HPDE6-E6E7 (cell line): ENCODE results near the gene ERCC5.

Source experiments
- DNase-seq: peaks from one replicate; pipeline ENCODE4 v3.0.0; 2011; ENCODE audit warnings: missing footprints; ENCODE audit errors: extremely low spot score

The ERCC5 gene

GRCh38 chr13:102839462-102839861 is 6.4 kb upstream of the ERCC5 start:
- no peak for DNase-seq

DNA sequence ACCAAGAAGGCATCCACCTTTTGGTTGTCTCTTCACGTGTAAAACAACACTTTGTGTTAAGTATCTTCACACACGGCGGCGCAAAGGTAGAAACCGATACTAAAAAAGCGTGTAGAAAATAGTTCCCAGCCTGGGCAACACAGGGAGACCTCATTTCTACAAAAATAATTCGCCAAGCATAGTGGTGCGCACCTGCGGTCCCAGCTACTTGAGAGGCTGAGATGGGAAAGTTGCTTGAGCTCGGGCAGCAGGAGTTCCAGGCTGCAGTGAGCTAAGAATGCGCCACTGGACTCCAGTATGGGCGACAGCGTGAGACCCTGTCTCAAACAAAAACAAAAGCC is 573 bp upstream of the ERCC5 start:
- DNase-seq: no peak

GRCh38 chr13:102846261-102847015 is 606 bp downstream of the ERCC5 start:
- DNase-seq: peak; percentile 22

GRCh38 chr13:102847272-102848234 is 1.7 kb downstream of the ERCC5 start:
- DNase-seq: no peak

GRCh38 chr13:102848956-102849355 is 3.1 kb downstream of the ERCC5 start:
- no peak for DNase-seq

DNA sequence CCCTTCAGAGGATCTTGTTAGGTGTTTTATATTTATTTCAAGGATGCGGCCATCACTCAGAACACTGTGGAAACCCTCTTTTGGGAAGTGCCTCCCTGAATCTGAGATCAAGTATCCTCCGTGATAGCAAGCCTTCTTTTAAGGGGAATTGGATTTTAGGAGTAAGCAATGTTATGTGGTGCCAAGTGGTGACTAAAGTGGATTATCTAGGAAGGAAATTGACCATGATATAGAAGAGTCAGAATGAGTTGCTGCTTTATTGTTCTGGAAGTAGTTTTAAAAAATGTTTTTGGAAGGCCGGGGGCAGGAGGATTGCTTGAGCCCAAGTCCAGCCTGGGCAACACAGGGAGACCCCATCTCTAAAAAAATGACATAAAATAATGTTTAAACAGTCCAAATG is 6.7 kb downstream of the ERCC5 start:
- DNase-seq: no peak

DNA sequence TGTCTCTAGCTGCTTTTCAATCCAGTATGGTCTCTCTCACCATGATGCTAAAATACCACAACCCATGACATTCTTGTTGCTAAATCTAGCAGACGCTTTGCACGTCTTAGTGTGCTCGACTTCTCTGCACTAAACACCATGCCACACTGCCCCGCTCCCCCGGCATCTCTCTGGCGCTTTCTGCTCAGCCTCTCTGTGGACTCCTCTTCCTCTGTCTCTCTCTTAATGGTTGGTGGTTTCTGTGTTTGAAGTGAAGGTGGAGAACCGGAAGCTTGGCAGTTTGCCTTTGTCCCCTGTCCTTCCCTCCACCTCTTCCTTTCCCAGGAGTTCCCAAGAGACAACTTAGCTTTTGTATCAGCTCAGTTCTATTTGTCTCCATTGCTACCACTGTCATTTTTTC is 8.8 kb downstream of the ERCC5 start:
- DNase-seq: no peak

GRCh38 chr13:102856557-102856956 is 10.7 kb downstream of the ERCC5 start:
- DNase-seq: no peak

DNA sequence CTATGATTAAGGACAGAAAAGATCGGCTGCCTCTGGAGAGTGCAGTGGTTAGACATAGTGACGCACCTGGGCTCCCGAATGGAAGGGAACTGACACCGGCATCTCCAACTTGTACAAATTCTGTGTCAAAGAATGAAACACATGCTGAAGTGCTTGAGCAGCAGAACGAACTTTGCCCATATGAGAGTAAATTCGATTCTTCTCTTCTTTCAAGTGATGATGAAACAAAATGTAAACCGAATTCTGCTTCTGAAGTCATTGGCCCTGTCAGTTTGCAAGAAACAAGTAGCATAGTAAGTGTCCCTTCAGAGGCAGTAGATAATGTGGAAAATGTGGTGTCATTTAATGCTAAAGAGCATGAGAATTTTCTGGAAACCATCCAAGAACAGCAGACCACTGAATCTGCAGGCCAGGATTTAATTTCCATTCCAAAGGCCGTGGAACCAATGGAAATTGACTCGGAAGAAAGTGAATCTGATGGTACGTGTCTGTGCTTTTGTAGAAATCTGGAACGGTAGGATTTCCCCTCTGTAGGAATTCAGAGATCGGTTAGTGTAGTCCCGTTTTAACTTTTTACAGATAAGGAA is 16.9 kb downstream of the ERCC5 start:
- DNase-seq: no peak

- no peak for DNase-seq
These were observed 17.8 kb downstream of the ERCC5 start for GRCh38 chr13:102863590-102863989.

- no peak for DNase-seq
These were observed 22.6 kb downstream of the ERCC5 start for GRCh38 chr13:102868366-102868936.

DNA sequence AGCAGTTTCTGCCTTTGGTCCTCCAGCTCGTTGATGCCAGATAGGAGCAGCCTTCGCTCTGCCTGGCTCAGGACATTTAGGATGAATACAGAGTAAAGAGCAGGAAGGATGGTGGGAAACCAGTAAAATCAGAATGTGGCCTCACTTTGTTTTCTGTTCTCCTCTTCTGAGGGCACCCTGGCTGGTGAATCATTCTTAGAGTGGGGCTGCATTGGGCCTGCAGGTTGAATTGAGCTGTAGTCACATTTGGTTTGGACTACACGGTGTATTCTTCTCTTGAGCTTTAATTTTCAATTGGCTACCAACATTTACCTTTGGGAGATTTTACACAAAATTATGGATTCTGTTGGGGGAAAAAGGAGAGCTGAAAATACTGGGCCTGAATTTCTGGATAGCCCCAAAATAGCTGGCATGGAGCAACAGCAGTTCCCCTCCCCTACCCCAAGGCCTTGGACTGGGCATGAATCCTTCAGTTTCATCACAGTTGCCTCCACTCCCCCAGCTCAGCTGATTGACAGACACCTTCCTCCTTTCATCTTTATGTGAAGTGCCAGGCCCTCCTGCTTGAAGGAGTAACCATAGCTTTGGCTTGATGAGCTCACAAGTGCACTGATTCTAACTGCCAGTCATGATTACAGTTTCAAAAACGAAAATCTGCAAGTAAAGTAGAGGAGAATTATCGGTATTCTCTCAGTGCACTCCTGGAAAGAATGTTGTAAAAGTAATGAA is 24.3 kb downstream of the ERCC5 start:
- DNase-seq: peak; percentile 10

DNA sequence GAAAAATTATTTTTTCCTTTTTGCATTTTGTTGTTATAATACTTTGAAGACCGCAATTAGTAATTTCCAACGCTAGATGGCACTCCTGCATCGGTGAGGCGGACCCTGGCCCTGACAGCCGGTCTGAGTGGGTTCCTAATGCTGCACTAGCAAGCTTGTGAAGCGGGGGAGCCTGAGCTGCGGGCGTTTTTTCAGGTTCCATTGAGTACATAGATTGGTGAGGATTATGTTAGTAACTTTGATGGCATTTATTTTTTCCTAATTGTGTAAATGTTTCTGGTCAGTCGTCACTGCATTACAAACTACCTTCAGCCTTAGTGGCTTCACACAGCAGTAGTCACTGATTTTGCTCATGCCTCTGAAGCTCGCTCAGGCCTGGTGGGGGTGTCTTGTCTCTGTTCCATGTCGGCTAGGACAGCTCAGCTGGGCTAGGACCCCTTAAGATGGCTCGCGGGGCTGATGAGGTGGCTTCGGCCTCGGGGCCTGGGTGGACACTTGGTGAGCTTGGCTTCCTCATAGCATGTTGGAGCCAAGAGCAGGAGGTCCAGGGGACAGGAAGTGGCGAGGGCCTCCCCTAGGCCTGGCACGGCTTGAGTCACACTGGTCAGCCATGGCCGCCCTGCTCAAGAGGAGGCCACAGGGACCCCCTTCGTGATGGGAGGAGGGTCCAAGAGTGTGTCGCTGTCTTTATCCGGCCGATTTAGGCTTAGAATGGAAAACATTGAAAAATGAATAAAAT is 25.0 kb downstream of the ERCC5 start:
- peak; percentile 54 for DNase-seq

DNA sequence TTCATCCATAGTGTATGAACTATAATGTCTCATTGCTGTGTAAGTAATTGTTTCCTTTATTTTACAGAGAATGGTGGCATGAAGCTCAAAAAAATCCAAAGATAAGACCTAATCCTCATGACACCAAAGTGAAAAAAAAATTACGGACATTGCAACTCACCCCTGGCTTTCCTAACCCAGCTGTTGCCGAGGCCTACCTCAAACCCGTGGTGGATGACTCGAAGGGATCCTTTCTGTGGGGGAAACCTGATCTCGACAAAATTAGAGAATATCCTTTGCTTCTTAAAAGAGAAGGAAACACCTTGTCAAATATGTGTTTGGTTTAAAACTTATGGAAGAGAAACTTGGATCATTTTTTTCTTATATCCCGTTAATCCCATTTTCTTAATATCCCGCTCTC is 26.3 kb downstream of the ERCC5 start:
- no peak for DNase-seq

- DNase-seq: no peak
These were observed 26.7 kb downstream of the ERCC5 start for GRCh38 chr13:102872531-102872930.

DNA sequence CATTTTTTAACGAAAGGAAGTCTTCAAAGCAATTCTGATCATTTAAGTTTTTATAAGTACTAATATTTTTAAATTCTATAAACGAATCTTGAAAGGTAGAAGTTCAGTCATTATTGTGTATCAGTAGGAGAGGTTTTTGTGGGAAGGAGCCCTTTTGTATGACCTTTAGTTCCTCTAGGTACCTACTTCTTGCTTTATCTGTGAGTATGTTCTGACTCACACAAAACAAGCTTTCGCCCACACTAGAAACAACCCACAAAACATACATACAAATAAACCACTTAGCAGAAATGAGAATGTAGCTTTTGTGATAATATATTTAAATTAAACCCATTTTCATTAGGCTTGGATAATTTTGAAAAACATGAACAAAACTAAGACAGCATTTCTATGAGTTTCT is 27.8 kb downstream of the ERCC5 start:
- DNase-seq: peak; percentile 27

- DNase-seq: no peak
These were observed 29.4 kb downstream of the ERCC5 start for GRCh38 chr13:102875256-102875655.

- no peak for DNase-seq
These were observed 31.5 kb downstream of the ERCC5 start for GRCh38 chr13:102877303-102877702.

DNA sequence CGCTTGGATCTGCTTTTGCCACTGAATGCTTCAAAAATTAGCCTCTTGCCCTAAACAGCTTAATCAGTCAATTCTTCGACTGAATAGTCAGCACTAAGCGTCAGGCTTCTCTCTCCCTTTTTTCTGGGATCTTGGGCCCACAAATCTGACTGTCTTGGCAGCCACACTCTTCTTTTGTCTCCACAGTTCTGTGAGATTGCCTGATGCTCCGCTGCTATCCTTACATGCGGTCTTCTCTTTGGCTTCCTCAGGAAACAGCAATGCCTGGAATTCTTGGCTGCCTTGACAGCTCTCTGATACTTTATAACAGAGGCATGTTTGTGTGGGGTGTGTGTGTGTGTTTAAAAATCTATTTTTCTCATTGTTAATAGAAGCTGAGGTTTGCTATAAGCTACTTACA is 32.6 kb downstream of the ERCC5 start:
- no peak for DNase-seq

- no peak for DNase-seq
These were observed 34.1 kb downstream of the ERCC5 start for GRCh38 chr13:102879793-102880499.
